DOHH2 (cell line): ENCODE data around the gene NPHP3.

Source experiments
- EZH2phosphoT487 ChIP-seq: fragments of 200-600 bp; sonication (generic); IDR thresholded peaks from 2 replicates; pipeline ENCODE4 v1.6.1; 2017; ENCODE audit warnings: borderline replicate concordance, mild to moderate bottlenecking, antibody characterized with exemption, low read length, moderate library complexity, mixed read lengths
- TF ChIP-seq, protein P1 (sequence below): fragments of 200-600 bp; sonication (generic); IDR thresholded peaks from one replicate; pipeline ENCODE4 v1.5.1; 2014; ENCODE audit warnings: antibody characterized with exemption, mild to moderate bottlenecking, low read depth, low read length; ENCODE audit not compliant: poor library complexity, severe bottlenecking

DNA sequence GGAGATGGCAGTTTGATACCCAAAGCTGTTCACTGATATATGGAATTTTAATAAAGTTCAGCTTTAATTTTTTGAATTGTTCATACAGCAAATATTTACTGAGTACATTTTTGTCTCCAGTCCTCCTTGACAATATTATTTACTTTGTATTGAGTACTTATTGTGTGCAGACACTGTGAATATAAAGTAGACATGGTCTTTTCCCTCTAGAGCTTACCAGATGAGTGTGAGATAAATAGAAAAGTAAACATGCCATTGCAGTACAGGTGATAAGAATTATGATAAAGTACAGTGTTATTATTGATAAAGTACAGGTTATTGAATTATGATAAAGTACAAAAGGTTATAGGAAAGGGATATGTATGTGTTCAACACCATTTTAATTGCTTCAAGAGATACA is 60.0 kb downstream of the NPHP3 start:
- TF ChIP-seq, protein P1, sequence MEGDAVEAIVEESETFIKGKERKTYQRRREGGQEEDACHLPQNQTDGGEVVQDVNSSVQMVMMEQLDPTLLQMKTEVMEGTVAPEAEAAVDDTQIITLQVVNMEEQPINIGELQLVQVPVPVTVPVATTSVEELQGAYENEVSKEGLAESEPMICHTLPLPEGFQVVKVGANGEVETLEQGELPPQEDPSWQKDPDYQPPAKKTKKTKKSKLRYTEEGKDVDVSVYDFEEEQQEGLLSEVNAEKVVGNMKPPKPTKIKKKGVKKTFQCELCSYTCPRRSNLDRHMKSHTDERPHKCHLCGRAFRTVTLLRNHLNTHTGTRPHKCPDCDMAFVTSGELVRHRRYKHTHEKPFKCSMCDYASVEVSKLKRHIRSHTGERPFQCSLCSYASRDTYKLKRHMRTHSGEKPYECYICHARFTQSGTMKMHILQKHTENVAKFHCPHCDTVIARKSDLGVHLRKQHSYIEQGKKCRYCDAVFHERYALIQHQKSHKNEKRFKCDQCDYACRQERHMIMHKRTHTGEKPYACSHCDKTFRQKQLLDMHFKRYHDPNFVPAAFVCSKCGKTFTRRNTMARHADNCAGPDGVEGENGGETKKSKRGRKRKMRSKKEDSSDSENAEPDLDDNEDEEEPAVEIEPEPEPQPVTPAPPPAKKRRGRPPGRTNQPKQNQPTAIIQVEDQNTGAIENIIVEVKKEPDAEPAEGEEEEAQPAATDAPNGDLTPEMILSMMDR = no peak
- TF ChIP-seq EZH2phosphoT487 = no peak
